Neuron (in vitro differentiated cells): ENCODE results near the gene NECTIN3.

Experiments
- H2AFZ ChIP-seq: one replicate; pipeline ENCODE4 v1.6.1; 2013; ENCODE audit warnings: low read depth, mild to moderate bottlenecking, inconsistent platforms, low read length, moderate library complexity
- H3K27me3 ChIP-seq: one replicate; pipeline ENCODE4 v1.6.1; 2013; ENCODE audit warnings: low read length; ENCODE audit not compliant: insufficient read depth
- H3K36me3 ChIP-seq: one replicate; pipeline ENCODE4 v1.6.1; 2013; ENCODE audit warnings: low read length; ENCODE audit not compliant: insufficient read depth
- H3K4me1 ChIP-seq: one replicate; pipeline ENCODE4 v1.6.1; 2013; ENCODE audit warnings: low read length; ENCODE audit not compliant: insufficient read depth
- H3K4me3 ChIP-seq: 2 replicates; pipeline ENCODE4 v1.5.1; 2013; ENCODE audit warnings: mild to moderate bottlenecking, low read length, moderate library complexity
- H3K9me3 ChIP-seq: one replicate; pipeline ENCODE4 v1.6.1; 2013; ENCODE audit warnings: low read length

The NECTIN3 gene, protein sequence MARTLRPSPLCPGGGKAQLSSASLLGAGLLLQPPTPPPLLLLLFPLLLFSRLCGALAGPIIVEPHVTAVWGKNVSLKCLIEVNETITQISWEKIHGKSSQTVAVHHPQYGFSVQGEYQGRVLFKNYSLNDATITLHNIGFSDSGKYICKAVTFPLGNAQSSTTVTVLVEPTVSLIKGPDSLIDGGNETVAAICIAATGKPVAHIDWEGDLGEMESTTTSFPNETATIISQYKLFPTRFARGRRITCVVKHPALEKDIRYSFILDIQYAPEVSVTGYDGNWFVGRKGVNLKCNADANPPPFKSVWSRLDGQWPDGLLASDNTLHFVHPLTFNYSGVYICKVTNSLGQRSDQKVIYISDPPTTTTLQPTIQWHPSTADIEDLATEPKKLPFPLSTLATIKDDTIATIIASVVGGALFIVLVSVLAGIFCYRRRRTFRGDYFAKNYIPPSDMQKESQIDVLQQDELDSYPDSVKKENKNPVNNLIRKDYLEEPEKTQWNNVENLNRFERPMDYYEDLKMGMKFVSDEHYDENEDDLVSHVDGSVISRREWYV

GRCh38 chr3:111071257-111072030 lies at the start of gene NECTIN3:
TSS of gene NECTIN3 (plus strand) at chr3:111071816. CDS start at chr3:111072018, 202 bp downstream.
- H3K36me3 ChIP-seq = no peaks in the 10 kb centered on the region
- no peaks in the 10 kb centered on the region for H3K9me3 ChIP-seq
- peaks cover 21% of the 10 kb centered on the region for H3K4me1 ChIP-seq
- peak within 1 kb of the TSS; percentile 77 for H3K4me3 ChIP-seq
- peak within 1 kb of the TSS; percentile 36 for H2AFZ ChIP-seq
- H3K27me3 ChIP-seq = no peaks in the 10 kb centered on the region

GRCh38 chr3:111027868-111028267 lies 43.7 kb upstream of the NECTIN3 start:
- no peaks in the 10 kb centered on the region for H3K36me3 ChIP-seq
- no peaks in the 10 kb centered on the region for H3K4me1 ChIP-seq
- no peak overlapping the region for H3K4me3 ChIP-seq
- H2AFZ ChIP-seq = no peak overlapping the region
- H3K27me3 ChIP-seq = no peaks in the 10 kb centered on the region
- H3K9me3 ChIP-seq = no peaks in the 10 kb centered on the region

DNA sequence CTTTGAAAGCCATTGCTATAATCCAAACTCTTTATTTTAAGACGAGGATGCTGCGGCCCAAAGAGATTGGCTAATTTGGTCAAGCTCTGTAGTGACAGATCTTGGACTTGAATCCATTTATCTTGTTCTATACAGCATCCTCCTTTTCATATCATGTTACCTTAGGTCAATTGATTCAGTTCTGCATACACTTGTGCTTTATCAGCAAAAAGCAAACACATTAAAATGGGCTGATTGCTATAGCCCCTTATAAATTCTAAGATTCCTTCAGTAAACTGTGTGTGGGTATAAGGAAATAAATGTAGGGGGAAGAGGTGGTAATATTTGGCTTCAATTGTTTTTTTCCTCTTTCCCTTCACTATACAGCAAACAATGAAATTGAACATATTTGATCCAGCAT lies 40.1 kb upstream of the NECTIN3 start:
- Histone ChIP-seq H2AFZ (no peak overlapping the region), H3K4me3 (no peak overlapping the region), H3K36me3 (no peaks in the 10 kb centered on the region), H3K27me3 (no peaks in the 10 kb centered on the region), H3K9me3 (peaks cover 3% of the 10 kb centered on the region), H3K4me1 (peaks cover 5% of the 10 kb centered on the region)

DNA sequence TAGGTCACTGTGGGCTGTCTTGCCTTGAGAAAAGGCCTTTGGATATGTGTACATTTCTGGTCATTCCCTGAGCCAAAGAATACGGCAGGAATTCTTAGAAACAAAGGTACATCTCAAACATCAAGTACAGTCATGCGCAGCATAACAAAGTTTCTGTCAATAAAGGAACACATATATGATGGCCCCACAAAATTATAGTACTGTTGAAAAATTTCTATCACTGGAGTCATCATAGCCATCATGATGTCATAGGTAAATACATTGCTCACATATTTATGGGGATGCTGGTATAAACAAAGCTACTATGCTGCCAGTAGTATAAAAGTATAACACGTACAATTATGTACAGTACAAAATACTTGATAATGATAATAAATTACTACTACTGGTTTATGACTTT lies 38.9 kb upstream of the NECTIN3 start:
- H3K27me3 ChIP-seq = no peaks in the 10 kb centered on the region
- no peak overlapping the region for H3K4me3 ChIP-seq
- no peaks in the 10 kb centered on the region for H3K36me3 ChIP-seq
- H2AFZ ChIP-seq = no peak overlapping the region
- peaks cover 4% of the 10 kb centered on the region for H3K9me3 ChIP-seq
- H3K4me1 ChIP-seq = peaks cover 5% of the 10 kb centered on the region

DNA sequence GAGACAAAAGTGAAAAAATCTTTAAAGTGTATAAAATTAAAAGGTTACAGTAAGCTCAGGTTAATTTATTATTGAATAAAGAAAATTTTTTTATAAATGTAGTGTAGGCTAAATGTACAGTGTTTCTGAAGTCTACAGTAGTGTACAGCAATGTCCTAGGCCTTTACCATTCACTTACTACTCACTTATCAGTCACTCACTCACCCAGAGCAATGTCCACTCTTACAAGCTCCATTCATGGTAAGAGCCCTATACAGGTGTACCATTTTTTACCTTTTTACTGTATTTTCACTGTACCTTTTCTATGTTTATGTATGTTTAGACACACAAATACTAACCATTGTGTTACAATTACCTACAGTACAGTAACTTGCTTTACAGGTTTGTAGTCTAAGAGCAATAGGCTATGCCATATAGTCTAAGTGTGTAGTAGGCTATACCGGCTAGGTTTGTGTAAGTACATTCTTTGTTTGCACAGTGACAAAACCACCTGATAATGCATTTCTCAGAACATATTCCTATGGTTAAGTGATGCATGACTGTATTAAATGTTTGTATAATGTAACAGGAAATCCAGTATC lies 38.1 kb upstream of the NECTIN3 start:
- H3K9me3 ChIP-seq = peaks cover 4% of the 10 kb centered on the region
- no peaks in the 10 kb centered on the region for H3K27me3 ChIP-seq
- no peak overlapping the region for H3K4me3 ChIP-seq
- H2AFZ ChIP-seq = no peak overlapping the region
- H3K36me3 ChIP-seq = no peaks in the 10 kb centered on the region
- peaks cover 5% of the 10 kb centered on the region for H3K4me1 ChIP-seq

GRCh38 chr3:111035316-111035715 lies 36.3 kb upstream of the NECTIN3 start:
- peaks cover 4% of the 10 kb centered on the region for H3K9me3 ChIP-seq

DNA sequence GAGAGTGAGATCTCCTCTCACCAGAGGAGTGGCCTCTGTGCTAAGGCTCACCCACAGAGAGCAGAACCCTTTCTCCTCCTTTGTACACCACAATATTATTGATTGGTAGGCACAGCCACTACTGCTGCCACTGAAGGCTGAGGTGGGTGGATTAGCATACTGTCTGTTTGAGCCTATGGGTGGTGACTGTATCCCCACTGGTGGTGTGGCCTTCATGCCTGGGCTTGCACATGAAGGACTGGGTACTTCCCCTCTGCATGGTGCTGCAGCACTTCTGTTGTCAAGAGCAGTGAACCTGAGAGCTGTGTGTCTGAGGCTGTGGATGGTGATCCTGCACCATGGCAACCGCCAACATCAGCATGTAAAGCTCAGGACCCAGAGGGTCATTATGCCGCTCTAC lies 35.7 kb upstream of the NECTIN3 start:
- no peak overlapping the region for H2AFZ ChIP-seq
- peaks cover 5% of the 10 kb centered on the region for H3K4me1 ChIP-seq
- H3K4me3 ChIP-seq = no peak overlapping the region
- H3K9me3 ChIP-seq = peaks cover 7% of the 10 kb centered on the region
- no peaks in the 10 kb centered on the region for H3K36me3 ChIP-seq
- no peaks in the 10 kb centered on the region for H3K27me3 ChIP-seq

More at GRCh38 chr3:111035316-111035715, 36.3 kb upstream of the NECTIN3 start:
- H3K36me3 ChIP-seq = no peaks in the 10 kb centered on the region
- no peaks in the 10 kb centered on the region for H3K27me3 ChIP-seq
- H2AFZ ChIP-seq = no peak overlapping the region
- H3K4me3 ChIP-seq = no peak overlapping the region
- H3K4me1 ChIP-seq = peaks cover 5% of the 10 kb centered on the region

GRCh38 chr3:111040959-111041358 lies 30.7 kb upstream of the NECTIN3 start:
- no peaks in the 10 kb centered on the region for H3K36me3 ChIP-seq
- H2AFZ ChIP-seq = no peak overlapping the region
- no peak overlapping the region for H3K4me3 ChIP-seq
- H3K9me3 ChIP-seq = peaks cover 11% of the 10 kb centered on the region
- peaks cover 10% of the 10 kb centered on the region for H3K4me1 ChIP-seq
- H3K27me3 ChIP-seq = no peaks in the 10 kb centered on the region

- no peak overlapping the region for H3K4me3 ChIP-seq
- no peaks in the 10 kb centered on the region for H3K27me3 ChIP-seq
- H2AFZ ChIP-seq = no peak overlapping the region
- no peaks in the 10 kb centered on the region for H3K36me3 ChIP-seq
- peaks cover 6% of the 10 kb centered on the region for H3K9me3 ChIP-seq
- peaks cover 44% of the 10 kb centered on the region for H3K4me1 ChIP-seq
Observed at GRCh38 chr3:111045564-111045963, 26.1 kb upstream of the NECTIN3 start.

DNA sequence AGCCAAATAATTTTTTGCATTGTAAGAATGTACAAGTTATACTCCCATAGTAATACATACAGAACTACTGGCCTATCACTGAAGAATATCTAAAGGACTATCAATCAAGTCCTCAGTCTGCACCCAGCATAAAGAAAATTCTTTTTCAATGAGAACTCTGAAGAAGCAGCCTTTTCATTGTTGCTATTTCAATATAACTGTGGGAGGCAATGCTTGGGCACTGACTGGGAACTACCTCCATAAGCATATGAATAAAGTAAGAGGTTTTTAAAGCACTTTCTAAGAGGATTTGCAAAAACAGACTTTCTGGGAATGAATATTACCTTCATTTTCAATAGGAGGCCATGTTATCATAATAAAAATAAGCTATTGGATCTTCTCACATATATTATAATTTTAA lies 24.6 kb upstream of the NECTIN3 start:
- H3K4me3 ChIP-seq = no peak overlapping the region
- H3K4me1 ChIP-seq = peaks cover 44% of the 10 kb centered on the region
- H2AFZ ChIP-seq = no peak overlapping the region
- H3K27me3 ChIP-seq = no peaks in the 10 kb centered on the region
- H3K9me3 ChIP-seq = no peaks in the 10 kb centered on the region
- no peaks in the 10 kb centered on the region for H3K36me3 ChIP-seq

DNA sequence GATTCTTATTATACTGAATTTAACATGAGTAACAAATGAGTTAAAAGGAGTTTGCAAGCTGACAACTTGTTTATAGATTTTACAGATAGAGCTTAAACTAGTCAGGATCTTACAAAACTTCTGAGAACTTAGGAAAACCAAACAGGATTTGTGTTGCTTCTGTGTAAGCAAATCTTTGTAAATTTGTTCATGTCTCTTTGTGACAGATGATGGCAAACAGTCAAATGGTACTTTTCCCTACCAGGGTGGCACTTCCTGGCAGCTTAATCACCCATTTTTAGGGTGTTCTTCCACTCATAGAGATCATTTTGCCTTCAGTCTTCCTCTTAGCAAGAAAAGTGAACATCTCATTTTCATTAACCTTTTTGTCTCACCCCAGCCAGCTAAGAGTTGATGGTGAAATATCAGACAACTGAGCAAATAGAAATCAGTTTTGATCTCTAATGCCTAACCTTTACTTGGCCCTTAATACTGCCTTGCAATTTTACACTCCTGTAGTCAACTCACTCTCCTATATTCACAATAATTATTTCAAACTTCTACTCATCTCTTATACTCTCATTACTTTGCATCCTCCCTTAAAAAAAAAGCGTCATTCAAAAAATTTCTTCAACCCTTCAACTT lies 23.7 kb upstream of the NECTIN3 start:
- peak overlapping the region; percentile 71 for H2AFZ ChIP-seq
- peaks cover 44% of the 10 kb centered on the region for H3K4me1 ChIP-seq
- no peaks in the 10 kb centered on the region for H3K27me3 ChIP-seq
- H3K36me3 ChIP-seq = no peaks in the 10 kb centered on the region
- no peak overlapping the region for H3K4me3 ChIP-seq
- H3K9me3 ChIP-seq = no peaks in the 10 kb centered on the region

DNA sequence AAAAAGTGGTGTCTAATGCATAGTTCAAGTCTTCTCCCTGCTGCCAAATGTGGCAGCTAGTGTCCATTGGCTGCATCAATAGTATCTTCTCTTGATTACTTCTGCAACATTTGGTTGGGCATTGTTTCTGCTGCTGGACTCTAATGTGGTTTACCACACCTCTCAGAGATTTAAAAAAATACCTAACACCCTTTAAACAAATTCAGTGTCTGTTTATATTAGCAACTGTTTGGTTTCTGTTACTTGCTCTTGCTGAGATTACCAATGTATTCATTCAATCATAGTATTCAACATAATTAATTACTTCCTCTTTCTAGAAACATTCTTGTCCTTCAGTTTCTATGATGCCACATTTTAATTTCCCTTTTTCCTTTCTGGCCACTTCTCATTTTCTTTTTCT lies 20.3 kb upstream of the NECTIN3 start:
- H3K36me3 ChIP-seq = no peaks in the 10 kb centered on the region
- H2AFZ ChIP-seq = no peak overlapping the region
- H3K4me1 ChIP-seq = peaks cover 30% of the 10 kb centered on the region
- no peak overlapping the region for H3K4me3 ChIP-seq
- H3K9me3 ChIP-seq = no peaks in the 10 kb centered on the region
- no peaks in the 10 kb centered on the region for H3K27me3 ChIP-seq
